ENCODE measurements around the gene E2F2.

Gene E2F2

DNA sequence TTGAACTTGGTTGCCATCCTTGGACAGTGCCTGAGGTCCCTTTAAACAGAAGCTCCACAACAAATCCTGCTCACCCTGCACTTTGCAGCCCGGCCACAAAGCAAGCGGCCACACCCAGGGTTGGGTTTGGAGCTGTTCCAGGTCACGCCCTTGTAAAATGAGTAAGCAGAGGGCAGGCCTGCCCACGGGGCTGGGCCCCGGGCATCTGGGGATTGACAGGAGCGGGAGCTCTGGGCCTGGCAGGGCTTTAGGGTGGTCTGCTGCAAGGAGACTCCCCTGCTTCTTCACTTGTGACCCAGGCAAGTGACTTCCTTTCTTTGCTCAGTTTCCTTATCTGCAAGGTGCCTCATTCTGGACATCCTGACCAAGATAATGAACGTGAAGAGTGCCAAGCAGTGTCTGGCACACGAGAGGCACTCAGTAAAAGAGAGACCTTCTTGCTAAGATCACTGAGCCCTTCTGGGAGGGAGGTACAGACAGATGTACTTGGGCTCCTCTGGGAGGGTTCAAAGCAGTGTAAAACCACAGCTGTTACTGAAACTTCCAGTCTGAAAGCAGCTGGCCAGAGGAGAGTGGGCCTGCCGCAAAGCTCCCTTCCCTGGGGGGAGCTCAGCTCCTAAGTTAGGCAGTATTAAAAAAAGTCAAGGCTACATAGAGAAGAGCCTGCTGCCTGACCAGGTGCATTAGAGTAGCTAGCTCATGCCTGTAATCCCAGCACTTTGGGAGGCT, 2.6 kb downstream of the E2F2 start:
- no peaks in the 10 kb centered on the region for H3K27me3 ChIP-seq
- no peaks in the 10 kb centered on the region for H3K9me3 ChIP-seq
- peaks cover 8% of the 10 kb centered on the region for H3K4me1 ChIP-seq
- TF ChIP-seq, protein P1, sequence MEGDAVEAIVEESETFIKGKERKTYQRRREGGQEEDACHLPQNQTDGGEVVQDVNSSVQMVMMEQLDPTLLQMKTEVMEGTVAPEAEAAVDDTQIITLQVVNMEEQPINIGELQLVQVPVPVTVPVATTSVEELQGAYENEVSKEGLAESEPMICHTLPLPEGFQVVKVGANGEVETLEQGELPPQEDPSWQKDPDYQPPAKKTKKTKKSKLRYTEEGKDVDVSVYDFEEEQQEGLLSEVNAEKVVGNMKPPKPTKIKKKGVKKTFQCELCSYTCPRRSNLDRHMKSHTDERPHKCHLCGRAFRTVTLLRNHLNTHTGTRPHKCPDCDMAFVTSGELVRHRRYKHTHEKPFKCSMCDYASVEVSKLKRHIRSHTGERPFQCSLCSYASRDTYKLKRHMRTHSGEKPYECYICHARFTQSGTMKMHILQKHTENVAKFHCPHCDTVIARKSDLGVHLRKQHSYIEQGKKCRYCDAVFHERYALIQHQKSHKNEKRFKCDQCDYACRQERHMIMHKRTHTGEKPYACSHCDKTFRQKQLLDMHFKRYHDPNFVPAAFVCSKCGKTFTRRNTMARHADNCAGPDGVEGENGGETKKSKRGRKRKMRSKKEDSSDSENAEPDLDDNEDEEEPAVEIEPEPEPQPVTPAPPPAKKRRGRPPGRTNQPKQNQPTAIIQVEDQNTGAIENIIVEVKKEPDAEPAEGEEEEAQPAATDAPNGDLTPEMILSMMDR (IDR thresholded peaks at IDR 0.05; ENCODE audit: low read depth, low read length) = no peak
- no peaks in the 10 kb centered on the region for H3K36me3 ChIP-seq
- no peak overlapping the region for H3K4me3 ChIP-seq (ENCODE audit: low read depth, low read length)
- peak; percentile 79 for DNase-seq

DNA sequence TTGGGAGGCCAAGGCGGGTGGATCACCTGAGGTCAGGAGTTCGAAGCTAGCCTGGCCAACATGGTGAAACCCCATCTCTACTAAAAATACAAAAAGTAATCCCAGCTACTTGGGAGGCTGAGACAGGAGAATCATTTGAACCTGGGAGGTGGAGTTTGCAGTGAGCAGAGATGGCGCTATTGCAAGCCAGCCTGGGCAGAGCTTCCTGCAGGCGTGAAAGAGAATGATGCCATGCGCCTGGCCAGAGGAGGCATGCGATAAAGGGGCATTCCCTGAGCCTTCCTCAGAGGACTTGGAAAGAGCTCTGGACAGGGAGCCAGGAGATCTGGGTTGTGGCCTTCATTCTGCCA, 3.2 kb downstream of the E2F2 start:
- H3K4me1 ChIP-seq = peaks cover 8% of the 10 kb centered on the region
- no peaks in the 10 kb centered on the region for H3K9me3 ChIP-seq
- no peak for DNase-seq
- H3K27me3 ChIP-seq = no peaks in the 10 kb centered on the region
- no peak overlapping the region for H3K4me3 ChIP-seq (ENCODE audit: low read depth, low read length)
- TF ChIP-seq, protein P1 (IDR thresholded peaks at IDR 0.05; ENCODE audit: low read depth, low read length) = no peak
- H3K36me3 ChIP-seq = no peaks in the 10 kb centered on the region

DNA sequence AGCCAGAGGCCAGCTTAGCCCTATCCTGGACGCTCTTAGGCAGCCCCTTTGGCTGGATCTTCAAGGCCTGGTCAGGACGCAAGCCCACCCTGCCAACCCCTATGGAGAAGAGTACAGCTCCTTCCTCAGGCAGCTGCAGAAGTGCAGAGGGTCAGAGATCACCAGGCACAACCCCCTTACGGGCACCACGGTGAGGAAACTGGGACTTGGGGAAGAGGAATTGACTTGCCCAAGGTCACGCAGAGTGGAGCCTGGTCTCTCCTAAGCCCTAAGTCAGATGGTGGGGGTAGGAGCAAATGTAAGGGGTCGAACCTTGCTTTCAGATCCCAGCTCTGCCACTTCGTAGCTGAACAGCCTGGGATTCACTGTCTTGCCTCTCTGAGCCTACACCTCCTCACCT, 3.7 kb downstream of the E2F2 start:
- no peak for DNase-seq
- TF ChIP-seq, protein P1 (IDR thresholded peaks at IDR 0.05; ENCODE audit: low read depth, low read length) = no peak
- no peaks in the 10 kb centered on the region for H3K27me3 ChIP-seq
- H3K9me3 ChIP-seq = no peaks in the 10 kb centered on the region
- H3K4me3 ChIP-seq (ENCODE audit: low read depth, low read length) = no peak overlapping the region
- H3K36me3 ChIP-seq = no peaks in the 10 kb centered on the region
- peaks cover 8% of the 10 kb centered on the region for H3K4me1 ChIP-seq

DNA sequence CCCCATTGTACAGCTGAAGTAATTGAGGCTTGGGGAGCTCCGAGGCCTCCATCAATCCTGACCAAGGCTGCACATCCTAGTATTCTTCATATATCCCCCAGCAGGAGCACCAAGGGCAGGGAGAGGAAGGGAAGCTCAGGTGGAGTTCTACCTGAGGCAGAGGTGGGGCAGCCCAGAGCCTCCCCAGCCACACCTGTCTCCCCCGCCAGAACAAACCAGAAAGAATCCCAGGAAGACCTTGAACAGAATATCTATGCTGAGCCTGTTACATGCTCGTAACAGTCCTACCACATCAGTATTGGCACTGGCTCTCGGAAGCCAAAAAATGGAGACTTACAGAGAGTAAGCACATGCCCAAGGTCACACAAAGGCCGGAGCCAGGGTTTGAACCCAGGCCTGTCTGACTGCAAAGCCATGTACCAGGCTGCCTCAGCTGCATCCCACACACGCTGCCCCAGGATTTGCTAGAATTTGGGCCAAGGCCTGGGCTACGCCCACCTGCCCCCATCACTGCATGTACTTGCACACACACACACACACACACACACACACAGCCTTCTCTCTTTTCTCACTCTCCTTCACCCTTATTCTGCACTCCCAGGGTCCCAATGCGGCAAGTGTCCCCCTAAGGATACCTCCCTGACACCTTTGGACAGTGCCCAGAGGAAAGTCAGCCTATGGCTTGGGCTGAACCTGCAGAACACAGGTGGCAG, 4.5 kb downstream of the E2F2 start:
- TF ChIP-seq, protein P1 (IDR thresholded peaks at IDR 0.05; ENCODE audit: low read depth, low read length) = no peak
- Histone ChIP-seq H3K4me3 (ENCODE audit: low read depth, low read length) (no peak overlapping the region), H3K9me3 (no peaks in the 10 kb centered on the region), H3K27me3 (no peaks in the 10 kb centered on the region), H3K4me1 (peaks cover 5% of the 10 kb centered on the region), H3K36me3 (no peaks in the 10 kb centered on the region; the same call in none of the 2 replicates)
- DNase-seq = no peak

DNA sequence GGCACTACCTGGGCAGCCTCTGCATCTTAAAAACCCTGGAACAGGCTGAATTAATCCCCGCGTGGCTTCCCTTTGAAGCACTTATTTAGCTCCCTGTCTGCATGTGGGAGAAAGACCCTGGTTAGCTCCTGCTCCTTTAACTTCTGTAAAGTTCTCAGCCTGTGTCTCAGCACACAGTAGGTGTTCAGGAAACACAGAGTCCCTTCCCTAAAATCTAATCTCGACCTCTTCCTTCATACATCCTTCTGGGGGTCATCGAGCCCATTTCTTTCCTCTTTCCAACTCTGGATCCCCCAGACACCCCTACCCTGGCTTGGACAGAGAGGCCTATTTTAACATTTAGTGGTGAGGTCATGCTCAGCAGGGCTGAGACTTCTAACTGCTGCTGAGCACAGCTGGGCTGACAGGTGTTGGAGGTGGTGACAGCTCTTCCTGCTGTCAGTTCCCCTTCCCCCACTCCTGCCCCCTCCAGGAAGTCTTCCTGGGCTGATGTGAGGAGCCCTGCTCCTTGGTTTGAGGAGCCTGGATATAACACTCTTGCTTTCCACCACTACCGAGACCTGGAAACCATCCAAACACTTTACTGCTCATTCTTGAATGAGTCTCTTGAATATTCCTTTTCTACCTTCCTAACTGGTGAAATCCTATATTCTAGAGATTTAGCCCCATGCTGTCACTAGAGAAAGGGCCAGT, 5.3 kb downstream of the E2F2 start:
- DNase-seq = no peak
- no peaks in the 10 kb centered on the region for H3K9me3 ChIP-seq
- peaks cover 5% of the 10 kb centered on the region for H3K4me1 ChIP-seq
- H3K27me3 ChIP-seq = no peaks in the 10 kb centered on the region
- TF ChIP-seq, protein P1 (IDR thresholded peaks at IDR 0.05; ENCODE audit: low read depth, low read length) = no peak
- H3K4me3 ChIP-seq (ENCODE audit: low read depth, low read length) = no peak overlapping the region
- H3K36me3 ChIP-seq = no peaks in the 10 kb centered on the region; the same call in none of the 2 replicates
